SK-N-MC (cell line): ENCODE measurements around the gene ADAD2.
"Not testable (repeated sequence)": the region's sequence is repeated elsewhere in the genome, so short reads cannot be mapped to it uniquely, and the experiment has no call there.

ENCODE experiments used
- DNase-seq: peaks from one replicate; pipeline ENCODE4 v3.0.0-alpha.2; 2011; ENCODE audit warnings: low read depth, low spot score
- H3K27ac ChIP-seq: fragments of 200-600 bp; sonication (generic); 2 replicates; pipeline ENCODE4 v1.5.1; 2016; ENCODE audit warnings: mixed run types
- H3K36me3 ChIP-seq: fragments of 200-600 bp; sonication (generic); 2 replicates; pipeline ENCODE4 v1.6.1; 2017; ENCODE audit warnings: antibody characterized with exemption, low read length, mixed read lengths; ENCODE audit not compliant: insufficient read depth
- H3K4me3 ChIP-seq: fragments of 200-600 bp; sonication (generic); 2 replicates; pipeline ENCODE4 v1.5.1; 2016
- H3K9ac ChIP-seq: fragments of 200-600 bp; sonication (generic); 2 replicates; pipeline ENCODE4 v1.8.0; 2017; ENCODE audit warnings: mixed run types, mixed read lengths; ENCODE audit not compliant: insufficient read length
- H3K9me3 ChIP-seq: fragments of 200-600 bp; sonication (generic); 2 replicates; pipeline ENCODE4 v1.6.1; 2017; ENCODE audit warnings: low read depth, mild to moderate bottlenecking, antibody characterized with exemption, low read length, moderate library complexity, mixed read lengths
- EZH2 ChIP-seq: fragments of 200-600 bp; sonication (generic); IDR thresholded peaks from one replicate; pipeline ENCODE4 v1.6.1; 2017; ENCODE audit warnings: antibody characterized with exemption
- FOXP2 ChIP-seq: optimal IDR thresholded peaks from 2 replicates; pipeline ENCODE3; 2011; ENCODE audit warnings: mild to moderate bottlenecking, moderate library complexity; ENCODE audit not compliant: insufficient read depth; ENCODE audit errors: extremely low read length, control extremely low read depth
- POLR2AphosphoS5 ChIP-seq: IDR thresholded peaks from 2 replicates; pipeline ENCODE4 v1.6.1; 2012; ENCODE audit warnings: mild to moderate bottlenecking, low read depth, low read length, borderline replicate concordance

Gene ADAD2

GRCh38 chr16:84207251-84207650, 16.3 kb downstream of the ADAD2 start:
- no peak for DNase-seq
- Histone ChIP-seq H3K27ac (no peak overlapping the region), H3K4me3 (no peak overlapping the region), H3K9ac (no peak overlapping the region), H3K9me3 (no peaks in the 10 kb centered on the region), H3K36me3 (no peaks in the 10 kb centered on the region)
- TF ChIP-seq POLR2AphosphoS5 (no peak), FOXP2 (no peak), EZH2 (no peak)

GRCh38 chr16:84207879-84208278, 16.9 kb downstream of the ADAD2 start:
- no peak for DNase-seq

GRCh38 chr16:84209989-84210388, 19.0 kb downstream of the ADAD2 start:
- H3K4me3 ChIP-seq = no peak overlapping the region
- no peaks in the 10 kb centered on the region for H3K36me3 ChIP-seq
- H3K27ac ChIP-seq = no peak overlapping the region
- H3K9me3 ChIP-seq = no peaks in the 10 kb centered on the region
- DNase-seq = no peak
- TF ChIP-seq FOXP2 (no peak), EZH2 (no peak), POLR2AphosphoS5 (no peak)
- no peak overlapping the region for H3K9ac ChIP-seq

More at GRCh38 chr16:84207879-84208278, 16.9 kb downstream of the ADAD2 start:
- no peak overlapping the region for H3K27ac ChIP-seq
- no peak for TF ChIP-seq EZH2
- TF ChIP-seq FOXP2 = no peak
- TF ChIP-seq POLR2AphosphoS5 = no peak
- no peaks in the 10 kb centered on the region for H3K9me3 ChIP-seq
- no peaks in the 10 kb centered on the region for H3K36me3 ChIP-seq
- no peak overlapping the region for H3K4me3 ChIP-seq
- no peak overlapping the region for H3K9ac ChIP-seq

GRCh38 chr16:84212154-84212553, 21.2 kb downstream of the ADAD2 start:
- H3K9ac ChIP-seq = no peak overlapping the region
- DNase-seq = no peak
- no peaks in the 10 kb centered on the region for H3K9me3 ChIP-seq
- TF ChIP-seq FOXP2 (no peak), EZH2 (no peak), POLR2AphosphoS5 (no peak)
- H3K4me3 ChIP-seq = no peak overlapping the region
- H3K36me3 ChIP-seq = no peaks in the 10 kb centered on the region
- no peak overlapping the region for H3K27ac ChIP-seq

GRCh38 chr16:84212631-84213030, 21.7 kb downstream of the ADAD2 start:
- DNase-seq = no peak
- Histone ChIP-seq H3K36me3 (no peaks in the 10 kb centered on the region), H3K4me3 (no peak overlapping the region), H3K9me3 (no peaks in the 10 kb centered on the region), H3K27ac (no peak overlapping the region), H3K9ac (no peak overlapping the region)
- no peak for TF ChIP-seq FOXP2

- DNase-seq = no peak
- no peak overlapping the region for H3K9ac ChIP-seq
- no peak for TF ChIP-seq EZH2
- no peak for TF ChIP-seq POLR2AphosphoS5
- no peak for TF ChIP-seq FOXP2
- no peak overlapping the region for H3K27ac ChIP-seq
- H3K4me3 ChIP-seq = no peak overlapping the region
- H3K9me3 ChIP-seq = no peaks in the 10 kb centered on the region
- no peaks in the 10 kb centered on the region for H3K36me3 ChIP-seq
Measured at GRCh38 chr16:84214451-84215066, 23.6 kb downstream of the ADAD2 start.

- TF ChIP-seq POLR2AphosphoS5 (no peak), EZH2 (no peak), FOXP2 (no peak)
- DNase-seq = no peak
Measured at GRCh38 chr16:84215531-84215930, 24.6 kb downstream of the ADAD2 start.

GRCh38 chr16:84216144-84216543, 25.2 kb downstream of the ADAD2 start:
- H3K27ac ChIP-seq, H3K9me3 ChIP-seq, DNase-seq, H3K9ac ChIP-seq, H3K4me3 ChIP-seq, H3K36me3 ChIP-seq: not testable (repeated sequence)

More at GRCh38 chr16:84215531-84215930, 24.6 kb downstream of the ADAD2 start:
- H3K27ac ChIP-seq = no peak overlapping the region
- H3K36me3 ChIP-seq = no peaks in the 10 kb centered on the region
- H3K9me3 ChIP-seq = no peaks in the 10 kb centered on the region
- no peak overlapping the region for H3K4me3 ChIP-seq
- H3K9ac ChIP-seq = no peak overlapping the region

- TF ChIP-seq FOXP2 (no peak), POLR2AphosphoS5 (no peak), EZH2 (no peak)
- no peaks in the 10 kb centered on the region for H3K9me3 ChIP-seq
- no peak for DNase-seq
- no peak overlapping the region for H3K4me3 ChIP-seq
- no peak overlapping the region for H3K27ac ChIP-seq
- H3K9ac ChIP-seq = no peak overlapping the region
- H3K36me3 ChIP-seq = no peaks in the 10 kb centered on the region
Measured at GRCh38 chr16:84218176-84218823, 27.3 kb downstream of the ADAD2 start.
